Transverse colon (tissue), 4 donors: ENCODE results near the gene SLC2A11.

Experiments used
- CTCF ChIP-seq, 5 experiments: fragments of 200-600 bp in 3 of 5; fragments of 450-650 bp in 2 of 5; sonication (generic) in 3 of 5; IDR thresholded peaks; 1 replicate in 2 of 5; 2 replicates in 3 of 5; pipeline ENCODE4 v1.5.1; 2016 to 2017; ENCODE audit warnings: antibody characterized with exemption in 5 of 5, inconsistent platforms in 3 of 5, mild to moderate bottlenecking in 2 of 5, moderate library complexity in 1 of 5
- POLR2AphosphoS5 ChIP-seq, 3 donors: sonication (generic); formaldehyde crosslinking; IDR thresholded peaks; one replicate each; pipeline ENCODE4 v1.6.1; 2016; ENCODE audit warnings: antibody characterized with exemption in 3 of 3

- TF ChIP-seq CTCF (IDR thresholded peaks at IDR 0.05) (no peak), POLR2AphosphoS5 (IDR thresholded peaks at IDR 0.05) (no peak)
Observed at GRCh38 chr22:23897320-23897719, 39.6 kb downstream of the SLC2A11 start.
